Testis (tissue), 3 donors: Measurements from ENCODE around the gene SEMA3F. TPM values are rescaled to one million over a fixed set of nuclear protein-coding genes. Genes with fewer than 3 reads are reported as not detected.

Experiments
- DNase-seq: peaks from one replicate; pipeline ENCODE4 v3.0.0-alpha.2; 2019
- H3K27ac ChIP-seq, 2 donors: fragments of 200-600 bp; sonication (generic); one replicate each; pipeline ENCODE4 v1.5.1; 2019
- H3K27me3 ChIP-seq: fragments of 200-600 bp; sonication (generic); one replicate; pipeline ENCODE4 v1.5.1; 2019
- H3K36me3 ChIP-seq: fragments of 200-600 bp; sonication (generic); one replicate; pipeline ENCODE4 v1.5.1; 2017; ENCODE audit warnings: low read depth; ENCODE audit errors: missing control alignments
- H3K4me1 ChIP-seq: fragments of 200-600 bp; sonication (generic); one replicate; pipeline ENCODE4 v1.5.1; 2019
- H3K4me3 ChIP-seq, 2 donors: fragments of 200-600 bp; sonication (generic); one replicate each; pipeline ENCODE4 v1.5.1; 2017 to 2019
- H3K9me3 ChIP-seq: fragments of 200-600 bp; sonication (generic); one replicate; pipeline ENCODE4 v1.5.1; 2017
- CTCF ChIP-seq, 3 experiments: fragments of 450-650 bp in 2 of 3; fragments of 200-600 bp in 1 of 3; sonication (generic) in 1 of 3; IDR thresholded peaks; one replicate each; pipeline ENCODE4 v1.5.1; 2016 to 2019; ENCODE audit warnings: antibody characterized with exemption in 3 of 3, mild to moderate bottlenecking in 2 of 3, moderate library complexity in 1 of 3
- POLR2A ChIP-seq: fragments of 450-650 bp; IDR thresholded peaks from one replicate; pipeline ENCODE4 v1.6.1; 2017; ENCODE audit warnings: antibody characterized with exemption, mild to moderate bottlenecking, moderate library complexity
- WGBS, 2 donors: methylation state at CpG; one replicate each; pipeline ENCODE4 v1.1.5; 2018; 5-methylcytosine and 5-hydroxymethylcytosine counted together
- intact Hi-C: fragments of 100-400 bp; cut with DNase I; formaldehyde crosslinking; loops from one replicate; pipeline ENCODE4 v1.15.1; 2023; ENCODE audit warnings: low total_unique reads
- polyA plus RNA-seq: library from polyadenylated mRNA; stranded (reverse); fragments of 350-450 nt; fragmentation: Illumina TruSeq; extraction: RNeasy Lipid Tissue Mini Kit (QIAGEN cat#74804); gene quantifications from one replicate; pipeline ENCODE4 v1.2.3, GENCODE V29; 2014; ENCODE audit warnings: low read depth, low replicate concordance; ENCODE audit not compliant: insufficient read depth
- total RNA-seq, 2 donors: library from RNA; depleted of rRNA; stranded (reverse); fragments of >200 nt; gene quantifications; one replicate each; pipeline ENCODE4 v1.2.3, GENCODE V29; 2016

SEMA3F gene
- total and polyA plus RNA-seq, 3 donors from 2014 or later, result 6.9 to 8.3 (median 7.5) TPM

DNA sequence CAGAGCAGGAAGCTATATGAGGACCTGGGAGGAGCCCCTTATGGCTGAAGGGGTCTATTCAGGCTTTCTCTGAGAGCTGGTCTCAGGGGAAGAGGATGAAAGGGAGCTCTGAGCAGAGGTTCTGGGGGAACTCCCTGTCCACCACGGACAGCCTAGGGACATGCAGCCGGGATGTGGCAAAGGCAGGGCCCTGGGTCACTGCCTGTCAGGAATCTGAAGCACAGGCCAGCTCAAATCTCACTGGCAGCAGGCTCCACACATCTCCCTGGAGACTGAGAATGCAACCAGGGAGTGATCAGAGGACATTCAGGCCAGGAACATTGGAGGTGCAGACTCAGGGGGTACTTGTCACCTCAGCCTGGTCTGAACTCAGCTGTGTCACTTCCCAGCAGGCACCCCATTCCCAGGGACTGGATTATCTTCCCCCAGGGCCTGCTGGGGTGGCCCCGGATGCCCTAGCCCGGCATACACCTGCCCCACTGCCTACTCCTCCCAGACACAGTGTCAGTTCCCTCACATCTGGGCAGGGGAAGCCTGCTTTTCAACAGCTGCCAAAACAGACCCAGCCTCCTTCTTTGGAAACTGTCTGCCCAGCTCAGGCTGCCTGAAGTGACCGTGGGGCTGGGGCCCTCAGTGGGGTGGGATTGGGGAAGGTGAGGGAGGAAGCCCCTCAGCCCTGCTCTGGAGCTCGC, 18.3 kb upstream of the SEMA3F start:
- Histone ChIP-seq H3K4me3 (no peak overlapping the region), H3K9me3 (no peaks in the 10 kb centered on the region), H3K27ac (no peak overlapping the region), H3K36me3 (no peaks in the 10 kb centered on the region), H3K4me1 (no peaks in the 10 kb centered on the region), H3K27me3 (no peaks in the 10 kb centered on the region)
- TF ChIP-seq POLR2A (no peak), CTCF (IDR thresholded peaks at IDR 0.05) (no peak)
- 51 to 75% methylated on average over 2 to 6 of the region's 6 CpGs for WGBS, 2 donors
- intact Hi-C loops, result no loop called here
- no peak for DNase-seq

- no peaks in the 10 kb centered on the region for H3K36me3 ChIP-seq
- H3K9me3 ChIP-seq, result no peaks in the 10 kb centered on the region
- no peaks in the 10 kb centered on the region for H3K27me3 ChIP-seq
- no peak overlapping the region for H3K4me3 ChIP-seq
- 94 to 97% methylated on average over 4 to 6 of the region's 6 CpGs for WGBS, 2 donors
- H3K27ac ChIP-seq, result no peak overlapping the region
- no peak for DNase-seq
- intact Hi-C loops, result no loop called here
- no peaks in the 10 kb centered on the region for H3K4me1 ChIP-seq
- TF ChIP-seq CTCF (IDR thresholded peaks at IDR 0.05) (no peak), POLR2A (no peak)
Measured at GRCh38 chr3:50137531-50137930, 17.6 kb upstream of the SEMA3F start.

GRCh38 chr3:50138266-50139200, 16.6 kb upstream of the SEMA3F start:
- 51 to 55% methylated on average over 13 of the region's 13 CpGs for WGBS, 2 donors
- Histone ChIP-seq H3K9me3 (no peaks in the 10 kb centered on the region), H3K36me3 (no peaks in the 10 kb centered on the region), H3K27ac (no peak overlapping the region), H3K27me3 (no peaks in the 10 kb centered on the region), H3K4me3 (no peak overlapping the region), H3K4me1 (no peaks in the 10 kb centered on the region)
- intact Hi-C loops, result no loop called here
- DNase-seq, result no peak
- TF ChIP-seq POLR2A (no peak), CTCF (IDR thresholded peaks at IDR 0.05) (no peak)

- 76 to 80% methylated on average over 2 to 6 of the region's 6 CpGs for WGBS, 2 donors
- intact Hi-C loops, result no loop called here
- H3K36me3 ChIP-seq, result no peaks in the 10 kb centered on the region
- H3K4me1 ChIP-seq, result no peaks in the 10 kb centered on the region
- no peak for TF ChIP-seq CTCF (IDR thresholded peaks at IDR 0.05)
- TF ChIP-seq POLR2A, result no peak
- no peak for DNase-seq
- no peaks in the 10 kb centered on the region for H3K27me3 ChIP-seq
- no peak overlapping the region for H3K4me3 ChIP-seq
- no peak overlapping the region for H3K27ac ChIP-seq
- H3K9me3 ChIP-seq, result no peaks in the 10 kb centered on the region
Measured at GRCh38 chr3:50139308-50139707, 15.8 kb upstream of the SEMA3F start.
